ENCODE measurements around the gene SECTM1. TPM values are rescaled to one million over a fixed set of nuclear protein-coding genes. Genes with fewer than 3 reads are reported as not detected.

The SECTM1 gene
- total and polyA plus RNA-seq, 9 of the 15 experiments (the other 6 are each of a cell fraction or from before 2014, with no cell fraction given): 0.11 to 0.46 (median 0.18) TPM; not detected in 6

GRCh38 chr17:82292251-82293154 is 41.1 kb downstream of the SECTM1 start (continued):
- TF ChIP-seq, protein P1, sequence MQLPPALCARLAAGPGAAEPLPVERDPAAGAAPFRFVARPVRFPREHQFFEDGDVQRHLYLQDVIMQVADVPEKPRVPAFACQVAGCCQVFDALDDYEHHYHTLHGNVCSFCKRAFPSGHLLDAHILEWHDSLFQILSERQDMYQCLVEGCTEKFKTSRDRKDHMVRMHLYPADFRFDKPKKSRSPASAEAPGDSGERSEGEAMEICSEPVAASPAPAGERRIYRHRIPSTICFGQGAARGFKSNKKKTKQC (CRISPR knock-in tag; IDR thresholded peaks at IDR 0.05): no peak
- TF ChIP-seq ZNF561 (CRISPR knock-in tag; conservative IDR thresholded peaks at IDR 0.05) (no peak), C11orf30 (IDR thresholded peaks at IDR 0.05; ENCODE audit: low read depth) (no peak), KDM4B (IDR thresholded peaks at IDR 0.05; ENCODE audit: borderline replicate concordance in 2 of 2, low read depth in 1 of 2) (no peak; a peak in 1 of 4 replicates), CBX1 (IDR thresholded peaks at IDR 0.05; ENCODE audit: low read depth) (no peak), HCFC1 (IDR thresholded peaks at IDR 0.05; ENCODE audit: low read depth, low read length) (peak; percentile 40), ZNF3 (CRISPR knock-in tag; IDR thresholded peaks at IDR 0.05) (no peak), TRIM25 (IDR thresholded peaks at IDR 0.05; ENCODE audit: borderline replicate concordance) (no peak), CHD7 (IDR thresholded peaks at IDR 0.05; ENCODE audit: low read depth, low read length) (no peak), SETDB1 (IDR thresholded peaks at IDR 0.05; ENCODE audit: low read length) (no peak), NFXL1 (CRISPR knock-in tag; IDR thresholded peaks at IDR 0.05) (no peak), RBM17 (IDR thresholded peaks at IDR 0.05; ENCODE audit: borderline replicate concordance, low read depth, low read length) (no peak)
